Measurements from ENCODE around the gene ZBTB16.

Gene ZBTB16

GRCh38 chr11:114195981-114196731 lies 136.6 kb downstream of the ZBTB16 start:
- in situ Hi-C loops (cut with MboI; ENCODE audit: low sequenced_read_pairs): no loop called here

- in situ Hi-C loops (cut with MboI; ENCODE audit: low sequenced_read_pairs): no loop called here
Measured at GRCh38 chr11:114196997-114197703, 137.6 kb downstream of the ZBTB16 start.

- in situ Hi-C loops (cut with MboI; ENCODE audit: low sequenced_read_pairs): no loop called here
Measured at GRCh38 chr11:114197799-114198500, 138.4 kb downstream of the ZBTB16 start.

- in situ Hi-C loops (cut with MboI; ENCODE audit: low sequenced_read_pairs): no loop called here
Measured at GRCh38 chr11:114199051-114199450, 139.5 kb downstream of the ZBTB16 start.

- in situ Hi-C loops (cut with MboI; ENCODE audit: low sequenced_read_pairs): no loop called here
Measured at GRCh38 chr11:114200351-114201133, 141.0 kb downstream of the ZBTB16 start.

GRCh38 chr11:114201219-114201618 lies 141.7 kb downstream of the ZBTB16 start:
- in situ Hi-C loops (cut with MboI; ENCODE audit: low sequenced_read_pairs): no loop called here

GRCh38 chr11:114202011-114202609 lies 142.6 kb downstream of the ZBTB16 start:
- in situ Hi-C loops (cut with MboI; ENCODE audit: low sequenced_read_pairs): no loop called here

- in situ Hi-C loops (cut with MboI; ENCODE audit: low sequenced_read_pairs): no loop called here
Measured at GRCh38 chr11:114207096-114207495, 147.6 kb downstream of the ZBTB16 start.

- in situ Hi-C loops (cut with MboI; ENCODE audit: low sequenced_read_pairs): no loop called here
Measured at GRCh38 chr11:114208377-114208776, 148.9 kb downstream of the ZBTB16 start.

GRCh38 chr11:114209343-114209742 lies 149.8 kb downstream of the ZBTB16 start:
- in situ Hi-C loops (cut with MboI; ENCODE audit: low sequenced_read_pairs): no loop called here

- in situ Hi-C loops (cut with MboI; ENCODE audit: low sequenced_read_pairs): no loop called here
Measured at GRCh38 chr11:114209904-114210303, 150.4 kb downstream of the ZBTB16 start.

- in situ Hi-C loops (cut with MboI; ENCODE audit: low sequenced_read_pairs): no loop called here
Measured at GRCh38 chr11:114211444-114212121, 152.1 kb downstream of the ZBTB16 start.

- in situ Hi-C loops (cut with MboI; ENCODE audit: low sequenced_read_pairs): no loop called here
Measured at GRCh38 chr11:114213622-114214021, 154.1 kb downstream of the ZBTB16 start.

- in situ Hi-C loops (cut with MboI; ENCODE audit: low sequenced_read_pairs): no loop called here
Measured at GRCh38 chr11:114215428-114215827, 155.9 kb downstream of the ZBTB16 start.

- in situ Hi-C loops (cut with MboI; ENCODE audit: low sequenced_read_pairs): no loop called here
Measured at GRCh38 chr11:114215871-114216795, 156.6 kb downstream of the ZBTB16 start.

- in situ Hi-C loops (cut with MboI; ENCODE audit: low sequenced_read_pairs): no loop called here
Measured at GRCh38 chr11:114216796-114217180, 157.3 kb downstream of the ZBTB16 start.

- in situ Hi-C loops (cut with MboI; ENCODE audit: low sequenced_read_pairs): no loop called here
Measured at GRCh38 chr11:114218508-114218907, 159.0 kb downstream of the ZBTB16 start.

GRCh38 chr11:114219559-114220349 lies 160.2 kb downstream of the ZBTB16 start:
- in situ Hi-C loops (cut with MboI; ENCODE audit: low sequenced_read_pairs): no loop called here
